H1 (cell line): ENCODE data around the gene CARD18.

Experiments used
- CTCF ChIP-seq, 3 experiments: IDR thresholded peaks; 1 replicate in 2 of 3; 2 replicates in 1 of 3; pipeline versions ENCODE4 v1.5.1 to v1.6.1; 2011; ENCODE audit warnings: low read length in 3 of 3, mild to moderate bottlenecking in 3 of 3, inconsistent platforms in 2 of 3, low read depth in 1 of 3, moderate library complexity in 1 of 3; ENCODE audit not compliant: insufficient read depth in 1 of 3; ENCODE audit errors: control extremely low read depth in 1 of 3
- EP300 ChIP-seq, 2 experiments: IDR thresholded peaks; 1 replicate in 1 of 2; 2 replicates in 1 of 2; pipeline ENCODE4 v1.6.1; 2011 to 2012; ENCODE audit warnings: low read depth in 2 of 2, low read length in 2 of 2, mild to moderate bottlenecking in 2 of 2, borderline replicate concordance in 1 of 2, inconsistent platforms in 1 of 2, moderate library complexity in 1 of 2
- GABPA ChIP-seq: IDR thresholded peaks from 2 replicates; pipeline ENCODE4 v1.6.1; 2011; ENCODE audit warnings: mild to moderate bottlenecking, low read length, moderate library complexity, borderline replicate concordance; ENCODE audit not compliant: insufficient read depth
- RBBP5 ChIP-seq: IDR thresholded peaks from 2 replicates; pipeline ENCODE4 v1.7.1; 2012; ENCODE audit warnings: low read depth, mild to moderate bottlenecking, inconsistent platforms, low read length, moderate library complexity, borderline replicate concordance

GRCh38 chr11:105167244-105167643, 27.7 kb upstream of the CARD18 start:
- TF ChIP-seq EP300 (IDR thresholded peaks at IDR 0.05; ENCODE audit: borderline replicate concordance in 1 of 2, low read depth in 2 of 2, low read length in 2 of 2) (no peak), CTCF (IDR thresholded peaks at IDR 0.05; ENCODE audit: control extremely low read depth in 1 of 3, insufficient read depth in 1 of 3, low read depth in 1 of 3, low read length in 3 of 3) (no peak), RBBP5 (no peak), GABPA (no peak)
